Suprapubic skin (tissue), 3 donors: ENCODE results near the gene SDF2.

Experiments
- CTCF ChIP-seq, 2 donors: fragments of 200-600 bp in 1 of 2; fragments of 450-650 bp in 1 of 2; sonication (generic) in 1 of 2; IDR thresholded peaks; one replicate each; pipeline ENCODE4 v1.5.1; 2016 to 2019; ENCODE audit warnings: antibody characterized with exemption in 2 of 2, mild to moderate bottlenecking in 1 of 2, moderate library complexity in 1 of 2
- POLR2AphosphoS5 ChIP-seq, 3 donors: sonication (generic); formaldehyde crosslinking; IDR thresholded peaks; one replicate each; pipeline ENCODE4 v1.6.1; 2017; ENCODE audit warnings: antibody characterized with exemption in 3 of 3

- TF ChIP-seq POLR2AphosphoS5 (IDR thresholded peaks at IDR 0.05) = no peak
- TF ChIP-seq CTCF (IDR thresholded peaks at IDR 0.05) = no peak
Measured at GRCh38 chr17:28655160-28655559, 6.5 kb downstream of the SDF2 start.
